Osteoblast (primary cell): ENCODE measurements around the gene USP40. TPM values are rescaled to one million over a fixed set of nuclear protein-coding genes. Genes with fewer than 3 reads are reported as not detected.

Source experiments
- DNase-seq: peaks from one replicate; pipeline ENCODE4 v3.0.0; 2011; ENCODE audit warnings: low spot score, mixed read lengths; ENCODE audit not compliant: insufficient read length; ENCODE audit errors: missing footprints
- H2AFZ ChIP-seq: 2 replicates; pipeline ENCODE4 v1.6.0; 2011; ENCODE audit warnings: mild to moderate bottlenecking, low read length
- H3K27ac ChIP-seq: 2 replicates; pipeline ENCODE4 v1.5.1; 2011; ENCODE audit warnings: mild to moderate bottlenecking, low read depth, low read length, moderate library complexity
- H3K27me3 ChIP-seq: 2 replicates; pipeline ENCODE4 v1.6.0; 2012; ENCODE audit warnings: mild to moderate bottlenecking, control low read depth, inconsistent platforms, low read length, moderate library complexity; ENCODE audit not compliant: insufficient read depth
- H3K36me3 ChIP-seq: 2 replicates; pipeline ENCODE4 v1.5.1; 2011; ENCODE audit warnings: mild to moderate bottlenecking, low read length, control low read depth, moderate library complexity; ENCODE audit not compliant: insufficient read depth
- H3K4me1 ChIP-seq: 2 replicates; pipeline ENCODE4 v1.5.1; 2011; ENCODE audit warnings: mild to moderate bottlenecking, low read length, control low read depth, moderate library complexity; ENCODE audit not compliant: insufficient read depth
- H3K4me2 ChIP-seq: 2 replicates; pipeline ENCODE4 v1.6.0; 2011; ENCODE audit warnings: mild to moderate bottlenecking, low read length; ENCODE audit not compliant: insufficient read depth
- H3K4me3 ChIP-seq: fragments of 200-600 bp; sonication (generic); 3 replicates; pipeline ENCODE4 v1.5.1; 2012; ENCODE audit warnings: mild to moderate bottlenecking, low read length, inconsistent platforms; ENCODE audit not compliant: insufficient read depth
- H3K79me2 ChIP-seq: 2 replicates; pipeline ENCODE4 v1.6.0; 2012; ENCODE audit warnings: mild to moderate bottlenecking, low read length, control low read depth, inconsistent platforms; ENCODE audit not compliant: insufficient read depth
- H3K9me3 ChIP-seq: 2 replicates; pipeline ENCODE4 v1.5.1; 2011; ENCODE audit warnings: low read depth, low read length, control low read depth
- H4K20me1 ChIP-seq: 2 replicates; pipeline ENCODE4 v1.6.0; 2012; ENCODE audit warnings: mild to moderate bottlenecking, low read length, control low read depth; ENCODE audit not compliant: insufficient read depth
- CTCF ChIP-seq: IDR thresholded peaks from 2 replicates; pipeline ENCODE4 v1.5.1; 2011; ENCODE audit warnings: mild to moderate bottlenecking, low read depth, low read length, moderate library complexity; ENCODE audit errors: extremely low read depth
- total RNA-seq: library from RNA; depleted of rRNA; stranded (reverse); fragments of >200 nt; gene quantifications from 2 replicates; pipeline ENCODE4 v1.2.3, GENCODE V29; 2012

The USP40 gene
- total RNA-seq, 1 donor = 34.0 TPM

- H4K20me1 ChIP-seq = no peaks in the 10 kb centered on the region
- no peak overlapping the region for H3K27ac ChIP-seq
- H3K4me2 ChIP-seq = no peak overlapping the region
- no peaks in the 10 kb centered on the region for H3K9me3 ChIP-seq
- no peak for TF ChIP-seq CTCF
- no peak overlapping the region for H3K4me3 ChIP-seq
- DNase-seq = no peak
- peaks cover 42% of the 10 kb centered on the region for H3K36me3 ChIP-seq
- H3K79me2 ChIP-seq = no peaks in the 10 kb centered on the region
- no peaks in the 10 kb centered on the region for H3K27me3 ChIP-seq
- no peaks in the 10 kb centered on the region for H3K4me1 ChIP-seq
- no peak overlapping the region for H2AFZ ChIP-seq
These were observed 40.8 kb downstream of the USP40 start for GRCh38 chr2:233525791-233526190.

GRCh38 chr2:233519787-233520611, 46.6 kb downstream of the USP40 start:
- Histone ChIP-seq H3K36me3 (peaks cover 29% of the 10 kb centered on the region), H4K20me1 (no peaks in the 10 kb centered on the region), H3K4me2 (no peak overlapping the region), H3K79me2 (no peaks in the 10 kb centered on the region), H2AFZ (no peak overlapping the region), H3K27ac (no peak overlapping the region), H3K4me3 (no peak overlapping the region), H3K27me3 (no peaks in the 10 kb centered on the region), H3K9me3 (no peaks in the 10 kb centered on the region), H3K4me1 (no peaks in the 10 kb centered on the region)
- TF ChIP-seq CTCF = no peak
- DNase-seq = no peak

- Histone ChIP-seq H3K79me2 (no peaks in the 10 kb centered on the region), H2AFZ (no peak overlapping the region), H3K4me2 (no peak overlapping the region), H3K27me3 (no peaks in the 10 kb centered on the region), H3K36me3 (peaks cover 3% of the 10 kb centered on the region), H3K4me3 (no peak overlapping the region), H3K9me3 (no peaks in the 10 kb centered on the region), H4K20me1 (no peaks in the 10 kb centered on the region), H3K27ac (no peak overlapping the region), H3K4me1 (no peaks in the 10 kb centered on the region)
- DNase-seq = no peak
- no peak for TF ChIP-seq CTCF
These were observed 52.5 kb downstream of the USP40 start for GRCh38 chr2:233513953-233514655.
